Liver (tissue), 9 donors: ENCODE measurements around the gene ACOXL. TPM values are rescaled to one million over a fixed set of nuclear protein-coding genes. Genes with fewer than 3 reads are reported as not detected.

Experiments
- DNase-seq: peaks from one replicate; pipeline ENCODE4 v3.0.0-alpha.2; 2017; ENCODE audit warnings: low spot score
- H3K27ac ChIP-seq, 2 donors: one replicate each; pipeline ENCODE4 v1.7.0; 2013; ENCODE audit warnings: inconsistent platforms in 2 of 2, low read length in 2 of 2, control low read depth in 1 of 2, low read depth in 1 of 2, mild to moderate bottlenecking in 1 of 2
- H3K27me3 ChIP-seq, 4 donors: one replicate each; pipeline versions ENCODE4 v1.6.1 to v1.7.0; 2013; ENCODE audit warnings: low read length in 3 of 4, inconsistent platforms in 1 of 4, mild to moderate bottlenecking in 1 of 4, moderate library complexity in 1 of 4; ENCODE audit not compliant: control insufficient read depth in 4 of 4, insufficient read depth in 4 of 4
- H3K36me3 ChIP-seq, 4 donors: one replicate each; pipeline versions ENCODE4 v1.6.1 to v1.7.0; 2013; ENCODE audit warnings: low read length in 3 of 4, mild to moderate bottlenecking in 3 of 4, low read depth in 1 of 4, moderate library complexity in 1 of 4; ENCODE audit not compliant: control insufficient read depth in 4 of 4, insufficient read depth in 3 of 4
- H3K4me1 ChIP-seq, 4 donors: one replicate each; pipeline versions ENCODE4 v1.6.1 to v1.7.0; 2013; ENCODE audit warnings: low read length in 3 of 4, mild to moderate bottlenecking in 3 of 4, moderate library complexity in 1 of 4; ENCODE audit not compliant: control insufficient read depth in 4 of 4, insufficient read depth in 4 of 4
- H3K4me3 ChIP-seq, 3 donors: one replicate each; pipeline versions ENCODE4 v1.6.1 to v1.7.0; 2013; ENCODE audit warnings: low read length in 3 of 3, control low read depth in 1 of 3, low read depth in 1 of 3, mild to moderate bottlenecking in 1 of 3
- H3K9ac ChIP-seq, 2 donors: one replicate each; pipeline ENCODE4 v1.7.0; 2013; ENCODE audit warnings: low read length in 2 of 2, mild to moderate bottlenecking in 2 of 2, moderate library complexity in 2 of 2, control low read depth in 1 of 2, low read depth in 1 of 2
- H3K9me3 ChIP-seq, 4 donors: one replicate each; pipeline versions ENCODE4 v1.6.1 to v1.7.0; 2013; ENCODE audit warnings: low read length in 3 of 4; ENCODE audit not compliant: control insufficient read depth in 4 of 4
- CTCF ChIP-seq: fragments of 150-350 bp; IDR thresholded peaks from 2 replicates; pipeline ENCODE4 v1.5.1; 2017; ENCODE audit warnings: improper control_type of control experiment, low read depth, low read length; ENCODE audit not compliant: missing input control
- EGR1 ChIP-seq, 2 donors: IDR thresholded peaks; 2 replicates each; pipeline ENCODE4 v1.6.1; 2016 to 2018; ENCODE audit warnings: antibody characterized with exemption in 2 of 2, low read depth in 2 of 2
- FOXA1 ChIP-seq: IDR thresholded peaks from 2 replicates; pipeline ENCODE4 v1.6.1; 2016; ENCODE audit warnings: antibody characterized with exemption
- FOXA2 ChIP-seq: IDR thresholded peaks from 2 replicates; pipeline ENCODE4 v1.6.1; 2016; ENCODE audit warnings: antibody characterized with exemption
- GABPA ChIP-seq, 2 donors: IDR thresholded peaks in 1 of 2; conservative IDR thresholded peaks in 1 of 2; 2 replicates each; pipeline ENCODE4 v1.6.1; 2016; ENCODE audit warnings: antibody characterized with exemption in 2 of 2, mild to moderate bottlenecking in 1 of 2, moderate library complexity in 1 of 2
- HNF4A ChIP-seq, 2 donors: conservative IDR thresholded peaks; 2 replicates each; pipeline ENCODE4 v1.6.1; 2016; ENCODE audit warnings: antibody characterized with exemption in 2 of 2, mild to moderate bottlenecking in 2 of 2
- HNF4G ChIP-seq: IDR thresholded peaks from 2 replicates; pipeline ENCODE4 v1.6.1; 2016; ENCODE audit warnings: antibody characterized with exemption
- JUND ChIP-seq, 2 donors: IDR thresholded peaks; 2 replicates each; pipeline ENCODE4 v1.6.1; 2016; ENCODE audit warnings: antibody characterized with exemption in 2 of 2
- MAX ChIP-seq: IDR thresholded peaks from 2 replicates; pipeline ENCODE4 v1.6.1; 2016; ENCODE audit warnings: antibody characterized with exemption
- NR2F2 ChIP-seq: IDR thresholded peaks from 2 replicates; pipeline ENCODE4 v1.6.1; 2016; ENCODE audit warnings: antibody characterized with exemption
- RAD21 ChIP-seq, 2 donors: IDR thresholded peaks; 2 replicates each; pipeline ENCODE4 v1.6.1; 2016; ENCODE audit warnings: antibody characterized with exemption in 2 of 2, mild to moderate bottlenecking in 2 of 2
- REST ChIP-seq: IDR thresholded peaks from 2 replicates; pipeline ENCODE4 v1.6.1; 2016; ENCODE audit warnings: antibody characterized with exemption, mild to moderate bottlenecking
- RXRA ChIP-seq, 2 donors: IDR thresholded peaks; 2 replicates each; pipeline ENCODE4 v1.6.1; 2017 to 2018; ENCODE audit warnings: antibody characterized with exemption in 2 of 2, mild to moderate bottlenecking in 1 of 2
- SP1 ChIP-seq: IDR thresholded peaks from 2 replicates; pipeline ENCODE4 v1.6.1; 2018; ENCODE audit warnings: antibody characterized with exemption, mild to moderate bottlenecking
- TAF1 ChIP-seq: conservative IDR thresholded peaks from 2 replicates; pipeline ENCODE4 v1.6.1; 2016; ENCODE audit warnings: antibody characterized with exemption, mild to moderate bottlenecking
- YY1 ChIP-seq: IDR thresholded peaks from 2 replicates; pipeline ENCODE4 v1.6.1; 2016; ENCODE audit warnings: antibody characterized with exemption, mild to moderate bottlenecking
- ZBTB33 ChIP-seq: IDR thresholded peaks from 2 replicates; pipeline ENCODE4 v1.6.1; 2016; ENCODE audit warnings: antibody characterized with exemption
- WGBS: extraction: QIAGEN DNeasy Blood & Tissue Kit; methylation state at CpG from one replicate; pipeline ENCODE4 v1.1.7; 2013; 5-methylcytosine and 5-hydroxymethylcytosine counted together
- polyA plus RNA-seq, 2 donors: library from polyadenylated mRNA; stranded (reverse) in 1 of 2; unstranded in 1 of 2; fragments of 200-250 nt in 1 of 2; fragments of >200 nt in 1 of 2; fragmentation: Nextera tagmentation in 1 of 2; extraction: Ambion mirVana in 1 of 2; gene quantifications; one replicate each; pipeline versions ENCODE4 v1.2.1 to v1.2.3, GENCODE V29; 2013 to 2015
- total RNA-seq, 2 donors: library from RNA; depleted of rRNA; stranded (reverse); fragments of >200 nt; gene quantifications; one replicate each; pipeline ENCODE4 v1.2.3, GENCODE V29; 2014
- donor health status: healthy.
- donor health status: healthy.
- donor health status: healthy.
- donor health status: healthy.
- donor health status: healthy.

ACOXL gene
- total and polyA plus RNA-seq, 4 donors: 0.07 TPM; not detected in 3

GRCh38 chr2:110869472-110870446, 137.4 kb downstream of the ACOXL start:
- TF ChIP-seq GABPA (IDR thresholded peaks at IDR 0.05 in 1 of 2, conservative IDR thresholded peaks at IDR 0.05 in 1 of 2): no peak
- TF ChIP-seq TAF1: no peak
- no peak for TF ChIP-seq SP1
- TF ChIP-seq RXRA (IDR thresholded peaks at IDR 0.05): no peak
- no peak for TF ChIP-seq FOXA2
- no peak for TF ChIP-seq YY1
- TF ChIP-seq MAX: no peak
- no peak for TF ChIP-seq HNF4G
- TF ChIP-seq FOXA1: no peak
- no peak for TF ChIP-seq EGR1 (IDR thresholded peaks at IDR 0.05; ENCODE audit: low read depth in 2 of 2)
- TF ChIP-seq ZBTB33: no peak
- no peak for TF ChIP-seq JUND (IDR thresholded peaks at IDR 0.05)
- no peak for TF ChIP-seq NR2F2
- TF ChIP-seq REST: no peak
- no peak overlapping the region for H3K4me3 ChIP-seq
- H3K27ac ChIP-seq: no peak overlapping the region
- no peak for DNase-seq
- no peaks in the 10 kb centered on the region for H3K4me1 ChIP-seq
- no peak overlapping the region for H3K9ac ChIP-seq
- no peaks in the 10 kb centered on the region for H3K36me3 ChIP-seq
- H3K9me3 ChIP-seq: no peaks in the 10 kb centered on the region
- H3K27me3 ChIP-seq: no peaks in the 10 kb centered on the region
- 78% methylated on average over 10 of the region's 10 CpGs for WGBS

- Histone ChIP-seq H3K9me3 (no peaks in the 10 kb centered on the region), H3K9ac (no peak overlapping the region), H3K36me3 (no peaks in the 10 kb centered on the region), H3K4me1 (no peaks in the 10 kb centered on the region), H3K27me3 (no peaks in the 10 kb centered on the region), H3K4me3 (no peak overlapping the region), H3K27ac (no peak overlapping the region)
- DNase-seq: no peak
- 41% methylated on average over 2 of the region's 2 CpGs for WGBS
- TF ChIP-seq CTCF: no peak
- no peak for TF ChIP-seq FOXA2
- no peak for TF ChIP-seq SP1
- TF ChIP-seq JUND (IDR thresholded peaks at IDR 0.05): no peak
- TF ChIP-seq HNF4A (conservative IDR thresholded peaks at IDR 0.05): no peak
- TF ChIP-seq RAD21 (IDR thresholded peaks at IDR 0.05): no peak
- TF ChIP-seq TAF1: no peak
- TF ChIP-seq NR2F2: no peak
- TF ChIP-seq GABPA (IDR thresholded peaks at IDR 0.05 in 1 of 2, conservative IDR thresholded peaks at IDR 0.05 in 1 of 2): no peak
- TF ChIP-seq YY1: no peak
- no peak for TF ChIP-seq HNF4G
- TF ChIP-seq REST: no peak
- TF ChIP-seq MAX: no peak
- no peak for TF ChIP-seq RXRA (IDR thresholded peaks at IDR 0.05)
- TF ChIP-seq FOXA1: no peak
These were observed 138.2 kb downstream of the ACOXL start for GRCh38 chr2:110870545-110870944.
